Testis (tissue), 2 donors: ENCODE data around the gene NUDT14.

Experiments
- POLR2A ChIP-seq: fragments of 450-650 bp; IDR thresholded peaks from one replicate; pipeline ENCODE4 v1.6.1; 2017; ENCODE audit warnings: antibody characterized with exemption, mild to moderate bottlenecking, moderate library complexity
- TF ChIP-seq, protein P1 (sequence below), 3 experiments: fragments of 450-650 bp in 2 of 3; fragments of 200-600 bp in 1 of 3; sonication (generic) in 1 of 3; IDR thresholded peaks; one replicate each; pipeline ENCODE4 v1.5.1; 2016 to 2019; ENCODE audit warnings: antibody characterized with exemption in 3 of 3, mild to moderate bottlenecking in 2 of 3, moderate library complexity in 1 of 3

DNA sequence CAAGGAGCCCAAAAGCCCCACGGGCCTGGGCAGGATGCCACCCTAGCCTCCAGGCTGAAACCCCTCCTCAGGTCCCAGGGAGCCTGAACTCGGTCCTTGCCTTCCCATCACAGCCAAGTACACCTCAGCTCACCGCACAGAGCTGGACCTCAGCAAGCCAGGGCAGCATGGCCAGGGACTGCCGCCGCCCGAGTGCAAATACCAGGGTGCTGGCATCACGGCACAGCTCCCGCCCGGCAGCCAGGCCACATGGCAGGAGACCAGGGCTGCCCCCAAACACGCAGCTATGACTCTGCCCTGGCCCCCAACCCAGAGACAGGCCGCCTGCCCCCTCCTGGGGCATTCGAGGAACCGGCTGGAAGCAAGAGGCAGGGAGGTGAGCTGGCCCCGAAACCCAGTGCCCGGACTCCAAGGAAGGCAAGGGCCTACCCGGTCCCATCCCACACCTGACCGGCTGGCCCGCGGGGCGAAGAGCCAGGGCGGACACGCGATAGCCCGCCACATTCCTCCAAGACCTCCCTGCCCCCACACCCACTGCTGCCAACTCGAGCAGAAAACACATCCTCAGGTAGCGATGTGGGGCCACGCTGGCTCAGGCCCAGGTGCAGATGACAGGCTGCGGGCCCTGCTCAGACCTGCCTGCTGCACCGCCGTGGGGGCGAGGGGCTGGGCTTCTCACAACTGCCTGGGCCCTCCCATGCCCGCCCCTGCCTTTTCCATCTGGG, 15.2 kb downstream of the NUDT14 start:
- TF ChIP-seq, protein P1, sequence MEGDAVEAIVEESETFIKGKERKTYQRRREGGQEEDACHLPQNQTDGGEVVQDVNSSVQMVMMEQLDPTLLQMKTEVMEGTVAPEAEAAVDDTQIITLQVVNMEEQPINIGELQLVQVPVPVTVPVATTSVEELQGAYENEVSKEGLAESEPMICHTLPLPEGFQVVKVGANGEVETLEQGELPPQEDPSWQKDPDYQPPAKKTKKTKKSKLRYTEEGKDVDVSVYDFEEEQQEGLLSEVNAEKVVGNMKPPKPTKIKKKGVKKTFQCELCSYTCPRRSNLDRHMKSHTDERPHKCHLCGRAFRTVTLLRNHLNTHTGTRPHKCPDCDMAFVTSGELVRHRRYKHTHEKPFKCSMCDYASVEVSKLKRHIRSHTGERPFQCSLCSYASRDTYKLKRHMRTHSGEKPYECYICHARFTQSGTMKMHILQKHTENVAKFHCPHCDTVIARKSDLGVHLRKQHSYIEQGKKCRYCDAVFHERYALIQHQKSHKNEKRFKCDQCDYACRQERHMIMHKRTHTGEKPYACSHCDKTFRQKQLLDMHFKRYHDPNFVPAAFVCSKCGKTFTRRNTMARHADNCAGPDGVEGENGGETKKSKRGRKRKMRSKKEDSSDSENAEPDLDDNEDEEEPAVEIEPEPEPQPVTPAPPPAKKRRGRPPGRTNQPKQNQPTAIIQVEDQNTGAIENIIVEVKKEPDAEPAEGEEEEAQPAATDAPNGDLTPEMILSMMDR (IDR thresholded peaks at IDR 0.05), result no peak
- TF ChIP-seq POLR2A, result no peak
